K562 (cell line): ENCODE data around the gene COQ7. TPM values are rescaled to one million over a fixed set of nuclear protein-coding genes. Genes with fewer than 3 reads are reported as not detected.

Source experiments
- ATAC-seq: fragments of 200-7000 bp; cut with Tn5 transposase; 3 replicates; pipeline ENCODE4 v1.9.1; 2020; ENCODE audit warnings: moderate library complexity
- BruUV-seq: library from RNA; stranded (reverse); fragments of 400-500 nt; replicated peaks from 2 replicates; lab custom pipeline; 2021; lab: Mats Ljungman, UMichigan
- CTCF ChIA-PET: fragments of 300-600 bp; formaldehyde crosslinking; extraction: SDS; loops from one replicate; lab custom pipeline; 2021; ENCODE audit warnings: low intra/inter-chr PET ratio; lab: Yijun Ruan, JAX
- POLR2A ChIA-PET: fragments of 300-600, 350-650 bp; sonication (Branson Sonifier 250); formaldehyde crosslinking; extraction: SDS; loops from one replicate; lab custom pipeline; 2021; ENCODE audit warnings: antibody characterized with exemption, inconsistent platforms; lab: Yijun Ruan, JAX
- DNase-seq, 4 experiments: peaks; one replicate each; pipeline versions ENCODE4 v3.0.0 to v3.0.0-alpha.2; 2011 to 2018; ENCODE audit warnings: low spot score in 3 of 4, mixed read lengths in 3 of 4; ENCODE audit errors: extremely low read depth in 1 of 4
- FAIRE-seq: peaks from 2 replicates; lab custom pipeline; 2011; peaks lifted over from hg19 to GRCh38; lab: Jason Lieb, UNC
- H2AFZ ChIP-seq: 2 replicates; pipeline ENCODE4 v1.6.0; 2011; ENCODE audit warnings: low read depth, low read length, control low read depth, inconsistent platforms
- H3K27ac ChIP-seq: fragments of 200-600 bp; 3 replicates; pipeline ENCODE4 v1.8.0; 2011; ENCODE audit warnings: low read depth, mild to moderate bottlenecking, control low read depth, inconsistent platforms, low read length, moderate library complexity, mixed read lengths; ENCODE audit errors: extremely low read depth
- H3K27me3 ChIP-seq, 2 experiments: fragments of 300-600 bp in 1 of 2; 2 replicates in 1 of 2; 3 replicates in 1 of 2; pipeline versions ENCODE4 v1.6.0 to v1.8.0; 2011; ENCODE audit warnings: inconsistent platforms in 2 of 2, low read length in 2 of 2, mild to moderate bottlenecking in 1 of 2, mixed read lengths in 1 of 2, moderate library complexity in 1 of 2; ENCODE audit not compliant: control insufficient read depth in 2 of 2, insufficient read depth in 2 of 2
- H3K36me3 ChIP-seq: fragments of 300-600 bp; 3 replicates; pipeline ENCODE4 v1.8.0; 2011; ENCODE audit warnings: mild to moderate bottlenecking, low read length, inconsistent platforms; ENCODE audit not compliant: control insufficient read depth, insufficient read depth
- H3K4me1 ChIP-seq, 2 experiments: fragments of 200-600 bp in 1 of 2; replicated peaks in 1 of 2; 2 replicates in 1 of 2; 3 replicates in 1 of 2; pipeline versions ENCODE4 v1.5.1 to v1.8.0; 2011; ENCODE audit warnings: inconsistent platforms in 2 of 2, low read length in 2 of 2, mild to moderate bottlenecking in 1 of 2, mixed read lengths in 1 of 2, moderate library complexity in 1 of 2; ENCODE audit not compliant: control insufficient read depth in 2 of 2, insufficient read depth in 2 of 2
- H3K4me2 ChIP-seq: 2 replicates; pipeline ENCODE4 v1.6.1; 2011; ENCODE audit warnings: low read length, control low read depth, inconsistent platforms, mixed read lengths; ENCODE audit not compliant: insufficient read depth
- H3K4me3 ChIP-seq: fragments of 200-600 bp; sonication (generic), shearing (Covaris generic); 2 replicates; pipeline ENCODE4 v1.5.1; 2016; ENCODE audit warnings: control low read depth, inconsistent platforms
- H3K79me2 ChIP-seq: fragments of 200-600 bp; 3 replicates; pipeline ENCODE4 v1.8.0; 2011; ENCODE audit warnings: low read length, inconsistent platforms; ENCODE audit not compliant: control insufficient read depth, insufficient read depth
- H3K9ac ChIP-seq, 2 experiments: 2 replicates each; pipeline versions ENCODE4 v1.6.0 to v1.6.1; 2011; ENCODE audit warnings: low read depth in 2 of 2, low read length in 2 of 2, control low read depth in 1 of 2, inconsistent platforms in 1 of 2, mild to moderate bottlenecking in 1 of 2, mixed read lengths in 1 of 2; ENCODE audit not compliant: insufficient read depth in 1 of 2
- H3K9me1 ChIP-seq: one replicate; pipeline ENCODE4 v1.6.0; 2011; ENCODE audit warnings: inconsistent platforms, mild to moderate bottlenecking, low read length, moderate library complexity; ENCODE audit not compliant: control insufficient read depth, insufficient read depth
- H3K9me3 ChIP-seq: replicated peaks from 2 replicates; pipeline ENCODE4 v1.5.1; 2011; ENCODE audit warnings: low read depth, low read length, inconsistent platforms; ENCODE audit not compliant: control insufficient read depth, insufficient read depth
- H4K20me1 ChIP-seq: replicated peaks from 2 replicates; pipeline ENCODE4 v1.6.1; 2011; ENCODE audit warnings: low read length, inconsistent platforms, mixed read lengths; ENCODE audit not compliant: control insufficient read depth, insufficient read depth
- BCOR ChIP-seq: fragments of 450-650 bp; IDR thresholded peaks from 2 replicates; pipeline ENCODE4 v1.6.1; 2016
- BMI1 ChIP-seq: fragments of 150-350 bp; IDR thresholded peaks from 2 replicates; pipeline ENCODE4 v1.6.1; 2014; ENCODE audit warnings: low read length
- FOXK2 ChIP-seq, 2 experiments: fragments of 450-650 bp; IDR thresholded peaks in 1 of 2; conservative IDR thresholded peaks in 1 of 2; 2 replicates each; pipeline ENCODE4 v1.6.1; 2016; ENCODE audit warnings: low read depth in 2 of 2, mild to moderate bottlenecking in 1 of 2
- HCFC1 ChIP-seq: IDR thresholded peaks from 2 replicates; pipeline ENCODE4 v1.6.1; 2012; ENCODE audit warnings: low read depth, low read length, improper control_type of control experiment
- JUN ChIP-seq, 2 experiments: sonication (generic) in 1 of 2; formaldehyde crosslinking in 1 of 2; IDR thresholded peaks; 2 replicates each; pipeline versions ENCODE4 v1.6.1 to v1.8.0; 2012 to 2022; ENCODE audit warnings: borderline replicate concordance in 2 of 2, mild to moderate bottlenecking in 2 of 2, improper control_type of control experiment in 1 of 2, low read depth in 1 of 2, low read length in 1 of 2, missing genetic modification reagents in 1 of 2
- KHSRP ChIP-seq: fragments of 450-650 bp; IDR thresholded peaks from 2 replicates; pipeline ENCODE4 v1.6.1; 2017
- KLF16 ChIP-seq: IDR thresholded peaks from 2 replicates; pipeline ENCODE4 v1.6.1; 2016; ENCODE audit warnings: antibody characterized with exemption
- MEF2D ChIP-seq: conservative IDR thresholded peaks from 2 replicates; pipeline ENCODE4 v1.6.1; 2016; ENCODE audit warnings: low read depth, missing genetic modification characterization, missing compliant biosample characterization
- MTF1 ChIP-seq: fragments of 250-450 bp; sonication (Bioruptor Pico); IDR thresholded peaks from 2 replicates; pipeline ENCODE4 v1.9.0; 2021; ENCODE audit warnings: moderate library complexity, mild to moderate bottlenecking, inconsistent platforms, borderline replicate concordance
- NCOR1 ChIP-seq: fragments of 450-650 bp; IDR thresholded peaks from 2 replicates; pipeline ENCODE4 v1.6.1; 2016; ENCODE audit warnings: mild to moderate bottlenecking, moderate library complexity
- RBM14 ChIP-seq: fragments of 200-400 bp; formaldehyde crosslinking; IDR thresholded peaks from 2 replicates; pipeline ENCODE4 v1.6.1; 2018; ENCODE audit warnings: low read depth, mild to moderate bottlenecking, low read length, moderate library complexity, borderline replicate concordance; ENCODE audit not compliant: insufficient read depth
- SMAD1 ChIP-seq: fragments of 150-350 bp; IDR thresholded peaks from 2 replicates; pipeline ENCODE4 v1.6.1; 2014; ENCODE audit warnings: low read length, low read depth; ENCODE audit not compliant: partially characterized antibody
- SMARCA5 ChIP-seq: fragments of 450-650 bp; IDR thresholded peaks from 2 replicates; pipeline ENCODE4 v1.6.1; 2016
- USF2 ChIP-seq: sonication (generic); formaldehyde crosslinking; IDR thresholded peaks from 2 replicates; pipeline ENCODE4 v1.5.0; 2020; ENCODE audit warnings: missing genetic modification reagents
- VEZF1 ChIP-seq: fragments of 200-800 bp; sonication (Bioruptor generic); IDR thresholded peaks from 2 replicates; pipeline ENCODE4 v1.6.1; 2017; ENCODE audit warnings: missing genetic modification characterization, missing compliant biosample characterization
- ZNF41 ChIP-seq: fragments of 250-450 bp; sonication (Bioruptor Pico); conservative IDR thresholded peaks from 2 replicates; pipeline ENCODE4 v1.4.0; 2020; ENCODE audit warnings: mild to moderate bottlenecking
- WGBS: fragments of 100-300 bp; shearing (Covaris generic); methylation state at CpG from one replicate; pipeline ENCODE4 v1.1.6; 2016; ENCODE audit warnings: low coverage, mixed read lengths; ENCODE audit not compliant: insufficient coverage; ENCODE audit errors: missing lambda C conversion rate; 5-methylcytosine and 5-hydroxymethylcytosine counted together
- in situ Hi-C: fragments of 300-500 bp; cut with MboI; formaldehyde crosslinking; loops from 4 replicates; pipeline ENCODE4 v1.15.0; 2018; ENCODE audit warnings: inconsistent platforms, mixed read lengths
- intact Hi-C: fragments of 100-400 bp; cut with micrococcal nuclease; formaldehyde crosslinking; loops from 2 replicates; pipeline ENCODE4 v1.14.2; 2022
- polyA plus RNA-seq, 8 experiments: library from polyadenylated mRNA; depleted of rRNA in 4 of 8; stranded (reverse) in 5 of 8; unstranded in 3 of 8; fragments of >200 nt; fragmentation: Nextera tagmentation in 2 of 8; fragmentation: Illumina TruSeq in 1 of 8; extraction: Ambion mirVana in 2 of 8; extraction: Trizol in 1 of 8; gene quantifications; 2 replicates each; pipeline versions ENCODE4 v1.2.1 to v1.2.3, GENCODE V29; 2011 to 2014; ENCODE audit warnings: inconsistent platforms in 1 of 8, missing spikeins in 1 of 8
- total RNA-seq, 7 experiments: library from RNA; depleted of rRNA in 6 of 7; stranded (reverse); fragments of >200 nt in 6 of 7; fragmentation: Illumina TruSeq in 2 of 7; extraction: Trizol in 2 of 7; gene quantifications; 2 replicates each; pipeline versions ENCODE4 v1.2.1 to v1.2.3, GENCODE V29; 2011 to 2021; ENCODE audit warnings: low replicate concordance in 1 of 7
- TF ChIP-seq, protein P1 (sequence below), 2 experiments: fragments of 250-450 bp in 1 of 2; fragments of 450-650 bp in 1 of 2; sonication (Bioruptor Pico) in 1 of 2; IDR thresholded peaks; 2 replicates each; pipeline versions ENCODE4 v1.6.1 to v1.8.0; 2016 to 2021; ENCODE audit warnings: mild to moderate bottlenecking in 2 of 2, moderate library complexity in 2 of 2, missing compliant biosample characterization in 1 of 2, missing genetic modification characterization in 1 of 2

COQ7 gene
- total and polyA plus RNA-seq, 9 of the 15 experiments (the other 6 are each of a cell fraction or from before 2014, with no cell fraction given) = 2.3 to 26.1 (median 15.2) TPM

DNA sequence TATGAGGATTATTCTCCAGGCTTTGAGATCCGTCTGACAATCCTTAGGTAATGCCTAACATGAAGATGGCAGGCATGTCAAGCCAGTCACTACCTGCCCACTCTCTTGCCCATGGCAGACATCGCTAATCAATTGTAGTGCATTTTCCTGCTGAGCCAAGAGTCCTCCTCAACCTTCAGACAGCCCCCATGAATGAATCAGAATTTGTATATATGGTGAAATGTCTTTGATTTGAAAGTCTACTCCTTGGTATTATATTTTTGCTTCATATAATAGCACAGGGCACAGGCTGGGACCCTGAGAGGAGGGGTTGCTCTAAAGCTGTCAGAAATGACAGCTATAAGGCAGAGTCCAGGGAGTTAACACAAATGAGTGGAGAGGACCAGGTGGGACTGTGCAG is 27.0 kb upstream of the COQ7 start:
- H3K4me3 ChIP-seq = no peak overlapping the region
- CTCF ChIA-PET = no interaction called here
- H3K9me3 ChIP-seq = no peaks in the 10 kb centered on the region
- peaks cover 3 to 7% of the 10 kb centered on the region in 2 experiments; a peak in 2 of 5 replicates for H3K27me3 ChIP-seq
- H3K4me1 ChIP-seq = no peaks in the 10 kb centered on the region; a peak in 1 of 5 replicates
- ATAC-seq = no peak
- POLR2A ChIA-PET = interaction anchor here (1.0 kb wide), 1 partner anchor 17 kb away, joined by 3 read pairs; no protein-coding TSS in a partner anchor
- H3K27ac ChIP-seq = no peak overlapping the region
- TF ChIP-seq BMI1 (no peak), KLF16 (no peak), USF2 (CRISPR knock-in tag) (no peak), RBM14 (no peak), ZNF41 (CRISPR knock-in tag) (no peak), HCFC1 (no peak), SMARCA5 (no peak), NCOR1 (no peak), MTF1 (CRISPR knock-in tag) (no peak), JUN (IDR thresholded peaks at IDR 0.05; ENCODE audit: borderline replicate concordance, low read depth, low read length) (no peak), JUN (CRISPR knock-in tag; IDR thresholded peaks at IDR 0.05; ENCODE audit: borderline replicate concordance) (no peak), BCOR (no peak), FOXK2 (conservative IDR thresholded peaks at IDR 0.05 in 1 of 2, IDR thresholded peaks at IDR 0.05 in 1 of 2; ENCODE audit: low read depth in 2 of 2) (no peak), SMAD1 (no peak), KHSRP (no peak), VEZF1 (no peak), MEF2D (tag) (no peak)
- TF ChIP-seq, protein P1, sequence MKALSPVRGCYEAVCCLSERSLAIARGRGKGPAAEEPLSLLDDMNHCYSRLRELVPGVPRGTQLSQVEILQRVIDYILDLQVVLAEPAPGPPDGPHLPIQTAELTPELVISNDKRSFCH (CRISPR knock-in tag; IDR thresholded peaks at IDR 0.05) = no peak
- TF ChIP-seq, protein P1 (tag; IDR thresholded peaks at IDR 0.05) = no peak
- no peaks in the 10 kb centered on the region for H3K36me3 ChIP-seq
- no TSS peak for BruUV-seq
- intact Hi-C loops = no loop called here
- no peaks in the 10 kb centered on the region for H3K79me2 ChIP-seq
- no peak overlapping the region for H3K4me2 ChIP-seq
- H3K9me1 ChIP-seq = no peaks in the 10 kb centered on the region
- no peaks in the 10 kb centered on the region for H4K20me1 ChIP-seq
- in situ Hi-C loops = no loop called here
- FAIRE-seq = no peak
- no peak for DNase-seq
- no peak overlapping the region for H3K9ac ChIP-seq
- no peak overlapping the region for H2AFZ ChIP-seq
- WGBS = 26% methylated on average over 2 of the region's 2 CpGs
